H1 (cell line): ENCODE measurements around the gene CCDC120. TPM values are rescaled to one million over a fixed set of nuclear protein-coding genes. Genes with fewer than 3 reads are reported as not detected.

Experiments
- CTCF ChIA-PET: fragments of 300-600 bp; sonication (Branson Sonifier 250); formaldehyde crosslinking; loops from one replicate; lab custom pipeline; 2021; ENCODE audit not compliant: partially characterized antibody; lab: Charles Lee
- POLR2A ChIA-PET: fragments of 300-600 bp; sonication (Branson Sonifier 250); formaldehyde crosslinking; loops from one replicate; lab custom pipeline; 2021; ENCODE audit warnings: inconsistent platforms; ENCODE audit not compliant: partially characterized antibody; lab: Charles Lee
- DNase-seq, 2 experiments: peaks; one replicate each; pipeline versions ENCODE4 v3.0.0 to v3.0.0-alpha.2; 2010 to 2022; ENCODE audit warnings: low spot score in 2 of 2, low read depth in 1 of 2, mixed read lengths in 1 of 2
- FAIRE-seq: peaks from 2 replicates; lab custom pipeline; 2011; peaks lifted over from hg19 to GRCh38; lab: Jason Lieb, UNC
- H2AFZ ChIP-seq: 2 replicates; pipeline ENCODE4 v1.8.1; 2012; ENCODE audit warnings: low read length, inconsistent platforms
- H2AK5ac ChIP-seq: 2 replicates; pipeline ENCODE4 v1.6.1; 2013; ENCODE audit warnings: low read depth, low read length
- H2BK120ac ChIP-seq: replicated peaks from 2 replicates; pipeline ENCODE3; 2013; ENCODE audit warnings: low read depth, low read length, inconsistent platforms
- H2BK12ac ChIP-seq: 2 replicates; pipeline ENCODE4 v1.6.1; 2013; ENCODE audit warnings: low read depth, low read length
- H2BK15ac ChIP-seq: 2 replicates; pipeline ENCODE4 v1.6.1; 2013; ENCODE audit warnings: low read length
- H2BK20ac ChIP-seq: 2 replicates; pipeline ENCODE4 v1.6.1; 2013; ENCODE audit warnings: low read length
- H2BK5ac ChIP-seq: 2 replicates; pipeline ENCODE4 v1.6.1; 2013; ENCODE audit warnings: low read depth, low read length
- H3K14ac ChIP-seq: 2 replicates; pipeline ENCODE4 v1.6.1; 2013; ENCODE audit warnings: inconsistent platforms; ENCODE audit not compliant: insufficient read length
- H3K18ac ChIP-seq: 2 replicates; pipeline ENCODE4 v1.6.1; 2013; ENCODE audit warnings: low read length; ENCODE audit errors: extremely low read depth
- H3K23ac ChIP-seq: 2 replicates; pipeline ENCODE4 v1.6.1; 2013; ENCODE audit warnings: inconsistent platforms; ENCODE audit not compliant: insufficient read length
- H3K23me2 ChIP-seq: 2 replicates; pipeline ENCODE4 v1.6.1; 2013; ENCODE audit warnings: low read depth, low read length
- H3K27ac ChIP-seq: 2 replicates; pipeline ENCODE4 v1.6.1; 2011; ENCODE audit warnings: low read depth, low read length, inconsistent platforms
- H3K27me3 ChIP-seq, 4 experiments: replicated peaks in 1 of 4; 1 replicate in 1 of 4; 2 replicates in 3 of 4; pipeline versions ENCODE4 v1.6.1 to v1.8.1; 2011 to 2013; ENCODE audit warnings: low read length in 3 of 4, mild to moderate bottlenecking in 3 of 4, inconsistent platforms in 2 of 4, mixed read lengths in 2 of 4, moderate library complexity in 1 of 4; ENCODE audit not compliant: control insufficient read depth in 3 of 4, insufficient read depth in 3 of 4; ENCODE audit errors: extremely low read depth in 1 of 4
- H3K36me3 ChIP-seq, 4 experiments: 2 replicates each; pipeline versions ENCODE4 v1.6.1 to v1.8.1; 2011 to 2013; ENCODE audit warnings: mild to moderate bottlenecking in 4 of 4, low read length in 3 of 4, moderate library complexity in 2 of 4, control low read depth in 1 of 4, inconsistent platforms in 1 of 4; ENCODE audit not compliant: insufficient read depth in 4 of 4, control insufficient read depth in 2 of 4
- H3K4ac ChIP-seq: replicated peaks from 2 replicates; pipeline ENCODE3; 2013; ENCODE audit warnings: low read length, low read depth, mixed read lengths, inconsistent platforms; ENCODE audit not compliant: insufficient read length
- H3K4me1 ChIP-seq, 4 experiments: replicated peaks in 1 of 4; 1 replicate in 1 of 4; 2 replicates in 3 of 4; pipeline versions ENCODE4 v1.6.1 to v1.8.1; 2011 to 2013; ENCODE audit warnings: low read length in 3 of 4, inconsistent platforms in 2 of 4, mixed read lengths in 1 of 4; ENCODE audit not compliant: insufficient read depth in 4 of 4, control insufficient read depth in 3 of 4
- H3K4me2 ChIP-seq, 2 experiments: 2 replicates each; pipeline versions ENCODE4 v1.6.1 to v1.8.1; 2011 to 2013; ENCODE audit warnings: low read depth in 2 of 2, low read length in 2 of 2, control low read depth in 1 of 2, inconsistent platforms in 1 of 2, mild to moderate bottlenecking in 1 of 2; ENCODE audit not compliant: insufficient read depth in 1 of 2
- H3K4me3 ChIP-seq, 4 experiments: fragments of 200-600, 300-600 bp in 1 of 4; sonication (generic), shearing (Covaris generic), sonication (Bioruptor Twin) in 1 of 4; 2 replicates each; pipeline versions ENCODE4 v1.5.1 to v1.8.1; 2011 to 2016; ENCODE audit warnings: low read length in 4 of 4, low read depth in 3 of 4, control low read depth in 2 of 4, inconsistent platforms in 2 of 4, mild to moderate bottlenecking in 2 of 4, mixed read lengths in 1 of 4, moderate library complexity in 1 of 4; ENCODE audit not compliant: insufficient read depth in 2 of 4; ENCODE audit errors: extremely low read depth in 1 of 4
- H3K56ac ChIP-seq: replicated peaks from 2 replicates; pipeline ENCODE3; 2013; ENCODE audit warnings: low read depth, mild to moderate bottlenecking, mixed read lengths, low read length, inconsistent platforms; ENCODE audit not compliant: insufficient read length
- H3K79me1 ChIP-seq: 2 replicates; pipeline ENCODE4 v1.6.1; 2013; ENCODE audit warnings: low read depth, low read length, control low read depth
- H3K79me2 ChIP-seq, 2 experiments: 2 replicates each; pipeline versions ENCODE4 v1.6.1 to v1.8.1; 2012 to 2013; ENCODE audit warnings: low read length in 2 of 2, mild to moderate bottlenecking in 2 of 2, inconsistent platforms in 1 of 2; ENCODE audit not compliant: insufficient read depth in 2 of 2, control insufficient read depth in 1 of 2
- H3K9ac ChIP-seq, 4 experiments: replicated peaks in 1 of 4; 1 replicate in 1 of 4; 2 replicates in 3 of 4; pipeline versions ENCODE4 v1.6.1 to v1.8.1; 2011 to 2013; ENCODE audit warnings: low read depth in 3 of 4, low read length in 3 of 4, control low read depth in 2 of 4, mild to moderate bottlenecking in 2 of 4, moderate library complexity in 2 of 4, inconsistent platforms in 1 of 4; ENCODE audit errors: extremely low read depth in 1 of 4
- H3K9me3 ChIP-seq, 2 experiments: 2 replicates each; pipeline versions ENCODE4 v1.6.1 to v1.8.1; 2012 to 2013; ENCODE audit warnings: mild to moderate bottlenecking in 2 of 2, moderate library complexity in 2 of 2, control low read depth in 1 of 2, inconsistent platforms in 1 of 2, low read depth in 1 of 2, low read length in 1 of 2, mixed read lengths in 1 of 2; ENCODE audit not compliant: insufficient read depth in 2 of 2
- H4K20me1 ChIP-seq, 2 experiments: replicated peaks in 1 of 2; 2 replicates each; pipeline versions ENCODE3 to v1.8.1; 2011 to 2013; ENCODE audit warnings: inconsistent platforms in 2 of 2, low read length in 2 of 2, mild to moderate bottlenecking in 1 of 2; ENCODE audit not compliant: insufficient read depth in 2 of 2, control insufficient read depth in 1 of 2
- H4K5ac ChIP-seq: 2 replicates; pipeline ENCODE4 v1.6.1; 2013; ENCODE audit warnings: low read length, low read depth, mixed read lengths, inconsistent platforms; ENCODE audit not compliant: insufficient read length
- H4K8ac ChIP-seq: 2 replicates; pipeline ENCODE4 v1.8.0; 2013; ENCODE audit warnings: mild to moderate bottlenecking, moderate library complexity, low read length, inconsistent platforms; ENCODE audit not compliant: insufficient read depth; ENCODE audit errors: extremely low read depth
- H4K91ac ChIP-seq: replicated peaks from 2 replicates; pipeline ENCODE3; 2013; ENCODE audit warnings: low read length, mixed read lengths, inconsistent platforms; ENCODE audit not compliant: insufficient read length
- CREB1 ChIP-seq: IDR thresholded peaks from 2 replicates; pipeline ENCODE4 v1.6.1; 2012; ENCODE audit warnings: inconsistent platforms
- PHF8 ChIP-seq: fragments of 200-600 bp; sonication (generic); conservative IDR thresholded peaks from 2 replicates; pipeline ENCODE4 v1.7.1; 2012; ENCODE audit warnings: low read depth, mild to moderate bottlenecking, inconsistent platforms, low read length, moderate library complexity
- SP1 ChIP-seq: IDR thresholded peaks from 2 replicates; pipeline ENCODE4 v1.6.1; 2011; ENCODE audit warnings: low read depth, low read length
- SUZ12 ChIP-seq: fragments of 200-600 bp; sonication (generic); IDR thresholded peaks from 2 replicates; pipeline ENCODE4 v1.6.1; 2012; ENCODE audit warnings: mild to moderate bottlenecking, inconsistent platforms, low read length, moderate library complexity, mixed read lengths
- WGBS, 2 experiments: shearing (Covaris generic) in 1 of 2; methylation state at CpG; one replicate each; pipeline versions ENCODE4 v1.1.6 to v1.1.7; 2013 to 2015; ENCODE audit warnings: low lambda C conversion rate in 2 of 2, mixed read lengths in 2 of 2, inconsistent platforms in 1 of 2, low coverage in 1 of 2, missing lambda C conversion rate in 1 of 2; ENCODE audit not compliant: insufficient replicate concordance in 2 of 2, insufficient coverage in 1 of 2, insufficient read length in 1 of 2; ENCODE audit errors: extremely low coverage in 1 of 2, missing lambda C conversion rate in 1 of 2; 5-methylcytosine and 5-hydroxymethylcytosine counted together
- polyA plus RNA-seq, 7 experiments: library from polyadenylated mRNA; depleted of rRNA in 3 of 7; stranded (reverse) in 5 of 7; unstranded in 2 of 7; fragments of >200 nt in 5 of 7; fragments of 200-250 nt in 2 of 7; gene quantifications; 1 replicate in 5 of 7; 2 replicates in 1 of 7; 4 replicates in 1 of 7; pipeline versions ENCODE4 v1.2.1 to v1.2.3, GENCODE V29; 2011 to 2013; ENCODE audit warnings: missing spikeins in 2 of 7, mixed read lengths in 2 of 7
- total RNA-seq: library from RNA; stranded (reverse); fragmentation: NEBNext Ultra II Directional; extraction: Animal tissue kit (Norgen Biotek cat#: 25700); gene quantifications from 2 replicates; pipeline ENCODE4 v1.2.1, GENCODE V29; 2021

The CCDC120 gene
- total and polyA plus RNA-seq, 2 of the 8 experiments (the other 6 are each of a cell fraction or from before 2014, with no cell fraction given), result 4.9 to 11.9 TPM

DNA sequence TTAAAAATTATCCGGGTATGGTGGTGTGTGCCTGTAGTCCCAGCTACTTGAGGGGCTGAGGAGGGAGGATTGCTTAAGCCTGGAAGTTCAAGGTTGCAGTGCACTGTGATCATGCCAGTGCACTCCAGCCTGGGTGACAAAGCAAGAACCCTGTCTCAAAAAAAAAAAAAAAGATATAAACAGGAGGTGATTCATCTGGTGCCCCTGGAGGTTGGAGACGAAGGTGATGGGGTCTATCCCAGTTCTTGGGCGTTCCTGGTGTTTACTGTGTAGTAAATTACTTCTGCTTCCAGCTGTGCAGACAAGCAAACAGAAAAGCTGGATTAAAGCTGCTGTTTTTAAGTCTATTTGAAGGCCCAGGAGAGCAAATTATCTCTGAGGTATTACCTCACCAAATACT is 44.8 kb downstream of the CCDC120 start:
- no peak overlapping the region for H4K91ac ChIP-seq
- H3K79me1 ChIP-seq, result no peaks in the 10 kb centered on the region
- POLR2A ChIA-PET, result interaction anchor here (0.6 to 0.9 kb wide), 2 partner anchors 131 to 206 kb away, joined by 3 to 4 read pairs; partner anchors contain the start of genes PQBP1 and TIMM17B
- no peak overlapping the region for H3K4ac ChIP-seq
- no peak overlapping the region for H2AFZ ChIP-seq
- no peak overlapping the region for H3K23ac ChIP-seq
- H3K9ac ChIP-seq, result no peak overlapping the region
- CTCF ChIA-PET, result interaction anchor here (0.6 kb wide), 1 partner anchor 77 kb away, joined by 3 read pairs; no protein-coding TSS in a partner anchor
- H2BK20ac ChIP-seq, result no peak overlapping the region
- peaks cover 0 to 3% of the 10 kb centered on the region in 2 experiments; a peak in 1 of 4 replicates for H3K79me2 ChIP-seq
- FAIRE-seq (no peak), DNase-seq (no peak)
- H2BK5ac ChIP-seq, result no peak overlapping the region
- TF ChIP-seq CREB1, result no peak
- TF ChIP-seq SUZ12, result no peak
- TF ChIP-seq SP1, result no peak
- TF ChIP-seq PHF8, result no peak
- no peak overlapping the region for H4K8ac ChIP-seq
- no peak overlapping the region for H3K27ac ChIP-seq
- 90% methylated on average over 3 of the region's 3 CpGs; no CpG with 5 or more reads in 1 of the 2 experiments for WGBS, 2 experiments
- H3K9me3 ChIP-seq, result no peaks in the 10 kb centered on the region
- H2BK12ac ChIP-seq, result no peak overlapping the region
- H3K4me3 ChIP-seq, result no peak overlapping the region
- no peak overlapping the region for H2AK5ac ChIP-seq
- no peaks in the 10 kb centered on the region for H3K36me3 ChIP-seq
- no peaks in the 10 kb centered on the region for H3K27me3 ChIP-seq
- H4K20me1 ChIP-seq, result no peaks in the 10 kb centered on the region
- no peak overlapping the region for H4K5ac ChIP-seq
- H2BK120ac ChIP-seq, result no peak overlapping the region
- no peak overlapping the region for H3K18ac ChIP-seq
- no peak overlapping the region for H3K4me2 ChIP-seq
- H3K23me2 ChIP-seq, result peaks cover 2% of the 10 kb centered on the region; the same call in 1 of the 2 replicates
- no peaks in the 10 kb centered on the region; a peak in 1 of 7 replicates for H3K4me1 ChIP-seq
- H2BK15ac ChIP-seq, result no peak overlapping the region
- no peak overlapping the region for H3K14ac ChIP-seq
- no peak overlapping the region for H3K56ac ChIP-seq
